Astrocyte (in vitro differentiated cells and primary cell): Measurements from ENCODE around the gene SLC66A2. TPM values are rescaled to one million over a fixed set of nuclear protein-coding genes. Genes with fewer than 3 reads are reported as not detected.

Experiments
- DNase-seq: peaks from one replicate; pipeline ENCODE4 v3.0.0-alpha.2; 2010; ENCODE audit warnings: low read depth
- FAIRE-seq: peaks from 2 replicates; lab custom pipeline; 2011; peaks lifted over from hg19 to GRCh38; lab: Jason Lieb, UNC
- H2AFZ ChIP-seq: 2 replicates; pipeline ENCODE4 v1.6.0; 2012; ENCODE audit warnings: low read depth, low read length, inconsistent platforms
- H3K27ac ChIP-seq: 2 replicates; pipeline ENCODE4 v1.5.1; 2011; ENCODE audit warnings: low read depth, low read length, inconsistent platforms
- H3K27me3 ChIP-seq: 2 replicates; pipeline ENCODE4 v1.6.0; 2011; ENCODE audit warnings: low read length, inconsistent platforms; ENCODE audit not compliant: insufficient read depth
- H3K36me3 ChIP-seq: 2 replicates; pipeline ENCODE4 v1.5.1; 2011; ENCODE audit warnings: low read length, inconsistent platforms; ENCODE audit not compliant: insufficient read depth
- H3K4me1 ChIP-seq: 2 replicates; pipeline ENCODE4 v1.5.1; 2011; ENCODE audit warnings: low read length, inconsistent platforms; ENCODE audit not compliant: insufficient read depth
- H3K4me2 ChIP-seq: 2 replicates; pipeline ENCODE4 v1.6.0; 2012; ENCODE audit warnings: low read length, inconsistent platforms
- H3K4me3 ChIP-seq: 2 replicates; pipeline ENCODE4 v1.5.1; 2011; ENCODE audit warnings: low read depth, mild to moderate bottlenecking, low read length, inconsistent platforms; ENCODE audit not compliant: insufficient read depth
- H3K79me2 ChIP-seq: 2 replicates; pipeline ENCODE4 v1.6.0; 2012; ENCODE audit warnings: mild to moderate bottlenecking, low read length, inconsistent platforms; ENCODE audit not compliant: insufficient read depth
- H3K9ac ChIP-seq: 2 replicates; pipeline ENCODE4 v1.6.0; 2012; ENCODE audit warnings: mild to moderate bottlenecking, low read length, inconsistent platforms
- H3K9me3 ChIP-seq: 2 replicates; pipeline ENCODE4 v1.5.1; 2012; ENCODE audit warnings: low read depth, mild to moderate bottlenecking, low read length, inconsistent platforms; ENCODE audit not compliant: insufficient read depth
- H4K20me1 ChIP-seq: 2 replicates; pipeline ENCODE4 v1.6.0; 2012; ENCODE audit warnings: low read length, inconsistent platforms; ENCODE audit not compliant: insufficient read depth
- H3K27ac Mint-ChIP-seq: one replicate; pipeline ENCODE4 v1.8.0; 2021; ENCODE audit warnings: mild to moderate bottlenecking, mixed read lengths; ENCODE audit not compliant: unreplicated experiment
- H3K27me3 Mint-ChIP-seq: one replicate; pipeline ENCODE4 v1.8.0; 2021; ENCODE audit warnings: low read depth, mixed read lengths; ENCODE audit not compliant: unreplicated experiment
- H3K36me3 Mint-ChIP-seq: one replicate; pipeline ENCODE4 v1.8.0; 2021; ENCODE audit warnings: low read depth, mixed read lengths; ENCODE audit not compliant: unreplicated experiment
- H3K4me1 Mint-ChIP-seq: one replicate; pipeline ENCODE4 v1.8.0; 2021; ENCODE audit warnings: low read depth, mixed read lengths; ENCODE audit not compliant: unreplicated experiment
- H3K4me3 Mint-ChIP-seq: one replicate; pipeline ENCODE4 v1.8.0; 2021; ENCODE audit warnings: mild to moderate bottlenecking, moderate library complexity, mixed read lengths; ENCODE audit not compliant: unreplicated experiment
- H3K9me3 Mint-ChIP-seq: one replicate; pipeline ENCODE4 v1.8.0; 2021; ENCODE audit warnings: mild to moderate bottlenecking, mixed read lengths; ENCODE audit not compliant: unreplicated experiment
- EZH2 ChIP-seq: IDR thresholded peaks from 2 replicates; pipeline ENCODE4 v1.6.1; 2012; ENCODE audit warnings: mild to moderate bottlenecking, low read length, inconsistent platforms; ENCODE audit not compliant: insufficient read depth
- total RNA-seq: library from RNA; stranded (reverse); gene quantifications from 2 replicates; pipeline ENCODE4 v1.2.1, GENCODE V29; 2021
- TF ChIP-seq, protein P1 (sequence below): IDR thresholded peaks from 2 replicates; pipeline ENCODE4 v1.5.1; 2011; ENCODE audit warnings: low read depth, mild to moderate bottlenecking, inconsistent platforms, low read length, moderate library complexity; ENCODE audit not compliant: insufficient read depth

The SLC66A2 gene
- total RNA-seq, 1 donor from 2014 or later, result 25.3 TPM

DNA sequence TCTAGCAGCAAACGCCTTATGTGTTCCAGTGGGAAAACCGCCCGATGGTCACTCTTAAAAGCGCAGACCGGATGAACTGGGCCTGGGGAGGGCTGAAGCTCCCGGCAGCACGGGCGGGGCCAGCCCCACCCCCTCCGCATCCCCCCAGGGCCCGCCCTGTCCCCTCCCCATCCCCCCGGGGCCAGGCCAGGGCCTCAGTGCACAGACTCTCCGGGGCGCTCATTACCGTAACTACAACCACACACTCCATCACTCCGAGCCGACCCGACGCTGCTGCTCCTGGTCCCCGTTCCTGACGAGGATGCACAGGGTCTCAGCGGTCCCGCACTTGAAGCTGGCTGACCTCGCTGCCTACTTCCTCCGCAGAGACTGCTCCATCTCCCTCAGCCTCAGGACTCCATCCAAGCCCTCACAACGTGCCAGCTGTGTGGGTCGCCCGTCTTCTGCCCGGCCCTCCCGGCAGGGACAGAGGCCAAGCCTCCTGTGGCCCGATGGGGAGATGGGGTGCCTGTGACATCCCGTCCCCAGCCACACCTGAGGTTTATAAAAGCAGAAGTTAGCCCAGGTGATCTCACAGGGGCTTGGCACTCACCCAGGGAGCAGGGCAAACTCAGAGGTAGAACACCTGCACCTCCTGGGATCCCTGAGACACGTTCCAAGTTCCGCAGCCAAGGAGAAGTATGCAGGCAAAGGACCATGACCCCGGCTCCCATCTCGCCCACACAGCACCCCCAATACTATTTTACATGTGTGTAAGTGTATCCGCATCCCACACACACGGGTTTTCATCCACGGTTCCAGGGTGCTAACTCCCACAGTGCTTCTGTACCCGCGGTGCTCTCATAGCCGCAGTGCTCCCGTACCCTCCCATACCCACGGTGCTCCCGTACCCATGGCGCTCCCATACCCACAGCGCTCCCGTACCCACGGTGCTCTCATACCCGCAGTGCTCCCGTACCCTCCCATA, 36.0 kb downstream of the SLC66A2 start:
- TF ChIP-seq, protein P1, sequence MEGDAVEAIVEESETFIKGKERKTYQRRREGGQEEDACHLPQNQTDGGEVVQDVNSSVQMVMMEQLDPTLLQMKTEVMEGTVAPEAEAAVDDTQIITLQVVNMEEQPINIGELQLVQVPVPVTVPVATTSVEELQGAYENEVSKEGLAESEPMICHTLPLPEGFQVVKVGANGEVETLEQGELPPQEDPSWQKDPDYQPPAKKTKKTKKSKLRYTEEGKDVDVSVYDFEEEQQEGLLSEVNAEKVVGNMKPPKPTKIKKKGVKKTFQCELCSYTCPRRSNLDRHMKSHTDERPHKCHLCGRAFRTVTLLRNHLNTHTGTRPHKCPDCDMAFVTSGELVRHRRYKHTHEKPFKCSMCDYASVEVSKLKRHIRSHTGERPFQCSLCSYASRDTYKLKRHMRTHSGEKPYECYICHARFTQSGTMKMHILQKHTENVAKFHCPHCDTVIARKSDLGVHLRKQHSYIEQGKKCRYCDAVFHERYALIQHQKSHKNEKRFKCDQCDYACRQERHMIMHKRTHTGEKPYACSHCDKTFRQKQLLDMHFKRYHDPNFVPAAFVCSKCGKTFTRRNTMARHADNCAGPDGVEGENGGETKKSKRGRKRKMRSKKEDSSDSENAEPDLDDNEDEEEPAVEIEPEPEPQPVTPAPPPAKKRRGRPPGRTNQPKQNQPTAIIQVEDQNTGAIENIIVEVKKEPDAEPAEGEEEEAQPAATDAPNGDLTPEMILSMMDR, result no peak
- TF ChIP-seq EZH2, result no peak
- DNase-seq (no peak), FAIRE-seq (no peak)

GRCh38 chr18:79914614-79915160, 36.8 kb downstream of the SLC66A2 start:
- Histone ChIP-seq H3K9ac (no peak overlapping the region), H3K79me2 (peaks cover 4% of the 10 kb centered on the region), H3K27ac (no peak overlapping the region), H3K36me3 (no peaks in the 10 kb centered on the region), H3K4me3 (no peak overlapping the region), H2AFZ (no peak overlapping the region), H3K4me1 (peaks cover 3% of the 10 kb centered on the region), H4K20me1 (peaks cover 43% of the 10 kb centered on the region), H3K27me3 (no peaks in the 10 kb centered on the region), H3K4me2 (no peak overlapping the region), H3K9me3 (no peaks in the 10 kb centered on the region)
- no peak for TF ChIP-seq EZH2
- TF ChIP-seq, protein P1, result no peak
- Mint-ChIP-seq H3K4me1 (peaks cover 3% of the 10 kb centered on the region), H3K36me3 (peaks cover 38% of the 10 kb centered on the region), H3K4me3 (no peak overlapping the region), H3K27ac (no peak overlapping the region), H3K9me3 (peaks cover 7% of the 10 kb centered on the region), H3K27me3 (no peaks in the 10 kb centered on the region)
- FAIRE-seq, result no peak
- DNase-seq, result no peak

More for the DNA sequence above, 36.0 kb downstream of the SLC66A2 start:
- Mint-ChIP-seq H3K4me3 (no peak overlapping the region), H3K4me1 (peaks cover 2% of the 10 kb centered on the region), H3K36me3 (peaks cover 36% of the 10 kb centered on the region), H3K27ac (no peak overlapping the region), H3K27me3 (no peaks in the 10 kb centered on the region), H3K9me3 (peaks cover 7% of the 10 kb centered on the region)
- H3K79me2 ChIP-seq, result peaks cover 4% of the 10 kb centered on the region
- H3K27ac ChIP-seq, result no peak overlapping the region
- H4K20me1 ChIP-seq, result peaks cover 39% of the 10 kb centered on the region
- no peaks in the 10 kb centered on the region for H3K27me3 ChIP-seq
- H3K4me3 ChIP-seq, result no peak overlapping the region
- no peak overlapping the region for H3K9ac ChIP-seq
- H3K4me1 ChIP-seq, result peaks cover 3% of the 10 kb centered on the region
- no peaks in the 10 kb centered on the region for H3K36me3 ChIP-seq
- no peak overlapping the region for H2AFZ ChIP-seq
- H3K9me3 ChIP-seq, result no peaks in the 10 kb centered on the region
- no peak overlapping the region for H3K4me2 ChIP-seq
